ENCODE measurements around the gene FAM227B.
"Not testable (repeated sequence)": the region's sequence is repeated elsewhere in the genome, so short reads cannot be mapped to it uniquely, and the experiment has no call there.

FAM227B gene

GRCh38 chr15:49380912-49381311 is 239.7 kb downstream of the FAM227B start:
- Mint-ChIP-seq H3K4me3 (no peak overlapping the region), H3K27me3 (ENCODE audit: low read depth) (peaks cover 12% of the 10 kb centered on the region), H3K9me3 (no peaks in the 10 kb centered on the region), H3K4me1 (ENCODE audit: low read depth) (no peaks in the 10 kb centered on the region), H3K27ac (no peak overlapping the region), H3K36me3 (ENCODE audit: low read depth) (no peaks in the 10 kb centered on the region)

DNA sequence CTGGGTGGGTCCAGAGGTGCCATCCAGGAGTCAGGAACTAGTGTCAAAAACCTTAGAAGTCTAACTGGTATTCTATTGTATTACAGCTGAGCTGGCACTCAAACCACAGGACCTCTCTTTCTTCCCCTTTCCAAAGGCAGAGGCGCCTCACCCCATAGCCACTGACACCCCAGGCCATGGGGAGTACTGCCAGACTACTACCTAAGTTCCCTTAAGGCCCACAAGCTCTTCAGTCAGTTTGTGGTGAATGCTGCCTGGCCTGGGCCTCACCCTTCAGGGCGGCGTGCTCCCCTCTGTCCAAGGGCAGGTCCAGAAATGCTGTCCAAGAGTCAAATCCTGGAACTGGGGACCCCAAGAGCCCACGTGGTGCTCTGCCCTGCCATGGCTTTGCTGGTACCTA is 240.6 kb downstream of the FAM227B start:
- Mint-ChIP-seq H3K27ac (no peak overlapping the region), H3K36me3 (ENCODE audit: low read depth) (no peaks in the 10 kb centered on the region), H3K9me3 (no peaks in the 10 kb centered on the region), H3K4me3 (no peak overlapping the region), H3K27me3 (ENCODE audit: low read depth) (peaks cover 12% of the 10 kb centered on the region), H3K4me1 (ENCODE audit: low read depth) (no peaks in the 10 kb centered on the region)

DNA sequence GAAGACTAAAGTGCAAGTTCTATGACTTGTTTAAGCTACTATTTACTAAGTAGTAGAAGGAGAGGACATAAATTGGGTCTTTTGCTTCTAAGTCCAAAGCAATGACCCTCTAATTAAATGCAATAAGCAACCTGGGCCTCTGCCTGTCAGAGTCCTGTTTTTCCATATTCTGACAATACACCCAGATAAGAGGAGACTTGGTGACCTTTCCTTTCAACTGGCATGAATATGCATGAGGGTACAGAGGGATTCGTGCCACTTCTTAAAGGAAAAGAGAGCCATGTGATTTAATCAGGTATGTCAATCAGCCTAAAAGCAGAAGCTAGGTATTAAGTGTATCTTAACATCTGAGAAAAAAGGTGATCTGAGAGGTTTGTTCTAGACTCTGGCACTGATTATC is 248.3 kb downstream of the FAM227B start:
- no peaks in the 10 kb centered on the region for H3K9me3 Mint-ChIP-seq
- H3K4me3 Mint-ChIP-seq: no peak overlapping the region
- H3K27ac Mint-ChIP-seq: no peak overlapping the region
- no peaks in the 10 kb centered on the region for H3K4me1 Mint-ChIP-seq (ENCODE audit: low read depth)
- H3K27me3 Mint-ChIP-seq (ENCODE audit: low read depth): peaks cover 6% of the 10 kb centered on the region
- no peaks in the 10 kb centered on the region for H3K36me3 Mint-ChIP-seq (ENCODE audit: low read depth)

DNA sequence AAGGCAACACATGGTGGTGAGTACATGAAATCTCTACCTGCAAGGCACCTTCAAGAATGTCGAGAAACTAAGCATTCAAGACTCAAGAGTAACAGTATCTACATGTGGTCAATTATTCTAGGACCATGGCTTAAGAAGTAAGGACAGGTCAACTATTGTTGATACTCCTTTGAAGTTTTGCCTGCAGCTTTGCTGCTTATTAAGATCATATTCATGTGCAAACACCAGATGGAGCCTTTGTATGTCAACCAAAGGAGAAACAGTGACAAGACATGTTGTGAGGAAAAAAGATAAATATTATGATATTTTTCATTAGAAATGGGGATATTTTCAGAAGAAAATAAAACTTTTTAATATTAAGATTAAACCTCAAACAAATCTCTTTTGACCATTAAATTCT is 249.8 kb downstream of the FAM227B start:
- H3K36me3 Mint-ChIP-seq (ENCODE audit: low read depth): no peaks in the 10 kb centered on the region
- no peaks in the 10 kb centered on the region for H3K4me1 Mint-ChIP-seq (ENCODE audit: low read depth)
- H3K27me3 Mint-ChIP-seq (ENCODE audit: low read depth): no peaks in the 10 kb centered on the region
- no peak overlapping the region for H3K4me3 Mint-ChIP-seq
- H3K9me3 Mint-ChIP-seq: no peaks in the 10 kb centered on the region
- no peak overlapping the region for H3K27ac Mint-ChIP-seq

DNA sequence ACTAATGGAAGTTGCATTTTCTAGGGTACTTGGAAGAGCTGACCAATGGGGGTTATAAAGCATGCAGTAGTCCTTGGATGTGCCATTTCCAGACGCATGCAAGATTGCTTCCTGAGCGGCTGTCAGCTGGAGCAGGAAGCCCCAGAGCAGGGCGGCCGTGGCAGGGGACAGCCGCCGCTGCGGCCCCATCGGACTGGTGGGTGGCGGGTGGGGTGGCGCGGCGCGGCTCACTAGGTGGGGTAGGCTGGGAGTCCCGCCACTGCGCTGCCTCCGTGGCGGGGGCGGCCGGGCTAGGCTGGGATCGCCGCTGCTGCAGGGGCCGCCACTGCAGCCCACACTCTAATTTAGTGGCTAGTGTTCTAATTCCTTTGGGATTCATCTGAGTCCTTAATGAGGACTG is 254.1 kb downstream of the FAM227B start:
- Mint-ChIP-seq H3K4me1 (ENCODE audit: low read depth) (no peaks in the 10 kb centered on the region), H3K4me3 (no peak overlapping the region), H3K9me3 (no peaks in the 10 kb centered on the region), H3K27ac (no peak overlapping the region), H3K36me3 (ENCODE audit: low read depth) (no peaks in the 10 kb centered on the region), H3K27me3 (ENCODE audit: low read depth) (no peaks in the 10 kb centered on the region)

DNA sequence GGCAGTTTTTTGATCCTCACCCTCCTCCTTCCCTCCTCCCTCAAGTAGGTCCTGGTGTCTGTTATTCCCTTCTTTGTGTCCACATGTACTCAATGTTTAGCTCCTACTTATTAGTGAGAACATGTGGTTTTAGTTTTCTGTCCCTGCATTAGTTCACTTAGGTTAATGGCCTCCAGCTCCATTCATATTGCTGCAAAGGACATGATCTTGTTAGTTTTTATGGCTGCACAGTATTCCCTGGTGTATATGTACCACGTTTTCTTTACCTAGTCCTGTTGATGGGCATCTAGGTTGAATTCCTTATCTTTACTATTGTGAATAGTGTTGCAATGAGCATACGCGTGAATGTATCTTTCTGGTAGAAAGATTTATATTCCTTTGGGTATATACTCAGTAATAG is 259.2 kb downstream of the FAM227B start:
- H3K9me3 Mint-ChIP-seq: no peaks in the 10 kb centered on the region
- no peaks in the 10 kb centered on the region for H3K4me1 Mint-ChIP-seq (ENCODE audit: low read depth)
- H3K4me3 Mint-ChIP-seq: no peak overlapping the region
- no peaks in the 10 kb centered on the region for H3K36me3 Mint-ChIP-seq (ENCODE audit: low read depth)
- H3K27ac Mint-ChIP-seq: no peak overlapping the region
- H3K27me3 Mint-ChIP-seq (ENCODE audit: low read depth): no peaks in the 10 kb centered on the region

DNA sequence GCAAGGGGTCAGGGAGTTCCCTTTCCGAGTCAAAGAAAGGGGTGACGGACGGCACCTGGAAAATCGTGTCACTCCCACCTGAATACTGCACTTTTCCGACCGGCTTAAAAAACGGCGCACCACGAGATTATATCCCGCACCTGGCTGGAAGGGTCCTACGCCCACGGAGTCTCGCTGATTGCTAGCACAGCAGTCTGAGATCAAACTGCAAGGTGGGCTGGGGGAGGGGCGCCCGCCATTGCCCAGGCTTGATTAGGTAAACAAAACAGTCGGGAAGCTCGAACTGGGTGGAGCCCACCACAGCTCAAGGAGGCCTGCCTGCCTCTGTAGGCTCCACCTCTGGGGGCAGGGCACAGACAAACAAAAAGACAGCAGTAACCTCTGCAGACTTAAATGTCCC is 266.2 kb downstream of the FAM227B start:
- not testable (repeated sequence) for H3K27ac Mint-ChIP-seq; H3K27me3 Mint-ChIP-seq (ENCODE audit: low read depth); H3K36me3 Mint-ChIP-seq (ENCODE audit: low read depth); H3K4me3 Mint-ChIP-seq; H3K4me1 Mint-ChIP-seq (ENCODE audit: low read depth)
- H3K9me3 Mint-ChIP-seq: peaks cover 11% of the 10 kb centered on the region

GRCh38 chr15:49343546-49343945 is 277.1 kb downstream of the FAM227B start:
- Mint-ChIP-seq H3K4me3 (no peak overlapping the region), H3K9me3 (peaks cover 16% of the 10 kb centered on the region), H3K27me3 (ENCODE audit: low read depth) (no peaks in the 10 kb centered on the region), H3K36me3 (ENCODE audit: low read depth) (peaks cover 10% of the 10 kb centered on the region), H3K27ac (no peak overlapping the region), H3K4me1 (ENCODE audit: low read depth) (no peaks in the 10 kb centered on the region)

DNA sequence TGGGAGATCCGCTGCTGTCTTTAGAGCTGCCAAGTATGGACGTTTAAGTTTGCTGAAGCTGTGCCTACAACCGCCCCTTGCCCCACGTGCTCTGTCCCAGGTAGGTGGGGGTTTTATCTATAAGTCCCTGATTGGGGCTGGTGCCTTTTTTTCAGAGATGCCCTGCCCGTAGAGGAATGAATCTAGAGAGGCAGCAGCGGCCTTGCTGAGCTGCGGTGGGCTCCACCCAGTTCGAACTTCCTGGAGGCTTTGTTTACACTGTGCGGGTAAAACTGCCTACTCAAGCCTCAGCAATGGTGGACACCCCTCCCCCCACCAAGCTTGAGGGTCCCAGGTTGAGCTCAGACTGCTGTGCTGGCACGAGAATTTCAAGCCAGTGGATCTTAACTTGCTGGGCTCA is 281.0 kb downstream of the FAM227B start:
- peaks cover 18% of the 10 kb centered on the region for H3K9me3 Mint-ChIP-seq
- H3K4me1 Mint-ChIP-seq (ENCODE audit: low read depth): no peaks in the 10 kb centered on the region
- no peak overlapping the region for H3K27ac Mint-ChIP-seq
- H3K27me3 Mint-ChIP-seq (ENCODE audit: low read depth): no peaks in the 10 kb centered on the region
- H3K36me3 Mint-ChIP-seq (ENCODE audit: low read depth): peaks cover 10% of the 10 kb centered on the region
- H3K4me3 Mint-ChIP-seq: no peak overlapping the region

- H3K4me3 Mint-ChIP-seq: no peak overlapping the region
- no peak overlapping the region for H3K27ac Mint-ChIP-seq
- H3K36me3 Mint-ChIP-seq (ENCODE audit: low read depth): peaks cover 6% of the 10 kb centered on the region
- H3K4me1 Mint-ChIP-seq (ENCODE audit: low read depth): no peaks in the 10 kb centered on the region
- H3K9me3 Mint-ChIP-seq: no peaks in the 10 kb centered on the region
- H3K27me3 Mint-ChIP-seq (ENCODE audit: low read depth): no peaks in the 10 kb centered on the region
Measured at GRCh38 chr15:49331951-49332350, 288.7 kb downstream of the FAM227B start.

- H3K36me3 Mint-ChIP-seq (ENCODE audit: low read depth): peaks cover 6% of the 10 kb centered on the region
- H3K4me3 Mint-ChIP-seq: no peak overlapping the region
- no peak overlapping the region for H3K27ac Mint-ChIP-seq
- no peaks in the 10 kb centered on the region for H3K9me3 Mint-ChIP-seq
- H3K4me1 Mint-ChIP-seq (ENCODE audit: low read depth): no peaks in the 10 kb centered on the region
- H3K27me3 Mint-ChIP-seq (ENCODE audit: low read depth): no peaks in the 10 kb centered on the region
Measured at GRCh38 chr15:49331442-49331841, 289.2 kb downstream of the FAM227B start.

- Mint-ChIP-seq H3K9me3 (no peaks in the 10 kb centered on the region), H3K27ac (no peak overlapping the region), H3K36me3 (ENCODE audit: low read depth) (peaks cover 6% of the 10 kb centered on the region), H3K27me3 (ENCODE audit: low read depth) (no peaks in the 10 kb centered on the region), H3K4me3 (no peak overlapping the region), H3K4me1 (ENCODE audit: low read depth) (no peaks in the 10 kb centered on the region)
Measured at GRCh38 chr15:49330166-49330565, 290.5 kb downstream of the FAM227B start.

GRCh38 chr15:49328941-49329340 is 291.7 kb downstream of the FAM227B start:
- no peaks in the 10 kb centered on the region for H3K4me1 Mint-ChIP-seq (ENCODE audit: low read depth)
- no peak overlapping the region for H3K4me3 Mint-ChIP-seq
- no peaks in the 10 kb centered on the region for H3K9me3 Mint-ChIP-seq
- H3K36me3 Mint-ChIP-seq (ENCODE audit: low read depth): peaks cover 6% of the 10 kb centered on the region
- H3K27ac Mint-ChIP-seq: no peak overlapping the region
- H3K27me3 Mint-ChIP-seq (ENCODE audit: low read depth): no peaks in the 10 kb centered on the region

DNA sequence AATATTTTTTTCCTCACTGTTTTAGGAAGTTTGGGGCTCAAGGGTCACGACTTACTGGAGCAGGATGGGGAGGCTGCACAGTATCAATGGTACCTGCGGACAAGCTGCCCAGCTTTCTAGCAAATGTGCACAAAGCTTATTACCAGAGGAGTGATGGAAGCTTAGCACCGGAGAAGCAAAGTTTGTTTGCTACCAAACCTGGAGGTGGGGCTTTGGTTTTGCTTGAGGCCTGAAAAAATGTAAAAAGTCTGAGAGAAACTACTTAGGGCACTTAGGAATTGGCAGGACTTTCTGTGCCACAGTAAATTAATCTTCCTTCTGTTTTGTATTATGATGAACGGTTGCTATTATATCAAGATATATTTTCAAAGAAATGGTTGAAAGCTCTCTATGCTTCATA is 292.7 kb downstream of the FAM227B start:
- H3K27ac Mint-ChIP-seq: no peak overlapping the region
- no peaks in the 10 kb centered on the region for H3K9me3 Mint-ChIP-seq
- no peak overlapping the region for H3K4me3 Mint-ChIP-seq
- no peaks in the 10 kb centered on the region for H3K4me1 Mint-ChIP-seq (ENCODE audit: low read depth)
- H3K27me3 Mint-ChIP-seq (ENCODE audit: low read depth): no peaks in the 10 kb centered on the region
- peaks cover 6% of the 10 kb centered on the region for H3K36me3 Mint-ChIP-seq (ENCODE audit: low read depth)

DNA sequence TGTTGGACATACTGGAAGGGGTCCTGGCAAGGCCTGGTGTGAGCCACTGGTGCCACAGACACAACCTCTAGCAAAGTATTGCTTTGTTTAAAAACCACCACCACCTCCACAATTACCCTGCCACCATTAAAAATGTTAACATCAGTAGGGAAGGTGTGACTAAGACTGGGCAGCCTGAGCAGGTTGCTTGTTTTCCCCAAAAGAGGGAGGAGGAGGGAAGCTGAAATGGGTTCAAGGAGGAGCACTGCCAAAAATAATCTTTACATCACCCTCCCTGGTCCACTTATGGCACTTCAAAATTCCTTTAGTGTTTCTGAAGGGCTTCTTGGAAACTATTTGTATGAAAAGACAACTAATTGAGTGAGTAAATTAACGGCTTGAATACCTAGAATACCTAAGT is 297.4 kb downstream of the FAM227B start:
- Mint-ChIP-seq H3K36me3 (ENCODE audit: low read depth) (peaks cover 19% of the 10 kb centered on the region), H3K4me3 (no peak overlapping the region), H3K27ac (no peak overlapping the region), H3K4me1 (ENCODE audit: low read depth) (peaks cover 3% of the 10 kb centered on the region), H3K27me3 (ENCODE audit: low read depth) (no peaks in the 10 kb centered on the region), H3K9me3 (no peaks in the 10 kb centered on the region)

DNA sequence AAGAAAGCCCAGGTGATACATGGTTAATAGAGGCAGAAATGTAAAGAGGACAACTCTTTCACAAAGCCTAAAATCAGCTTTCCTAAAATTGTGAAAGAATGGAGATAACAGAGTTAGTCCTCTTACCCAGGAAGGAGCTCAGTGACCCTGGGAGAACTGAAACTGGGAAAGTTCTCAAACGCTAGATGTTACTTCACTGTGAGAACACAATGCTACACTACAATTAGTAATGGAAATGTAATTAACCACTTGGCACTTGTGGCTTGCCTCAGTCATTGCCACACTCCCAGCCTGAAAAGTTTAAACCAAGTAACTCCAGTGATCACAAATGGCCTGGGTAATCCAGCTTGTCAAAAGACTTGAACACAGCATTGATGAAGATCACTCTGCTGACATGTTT is 300.3 kb downstream of the FAM227B start:
- Mint-ChIP-seq H3K27me3 (ENCODE audit: low read depth) (no peaks in the 10 kb centered on the region), H3K36me3 (ENCODE audit: low read depth) (peaks cover 18% of the 10 kb centered on the region), H3K27ac (no peak overlapping the region), H3K9me3 (no peaks in the 10 kb centered on the region), H3K4me3 (no peak overlapping the region), H3K4me1 (ENCODE audit: low read depth) (peaks cover 3% of the 10 kb centered on the region)

All from T-helper 1 cell treated with Interleukin-12 subunit alpha and Interleukin-12 subunit beta and Interleukin-4 antibody, amounts not matched to agents 30 μg/mL and 1 μg/mL, for 36 hours (primary cell).